ENCODE data around the gene SAMD13. TPM values are rescaled to one million over a fixed set of nuclear protein-coding genes. Genes with fewer than 3 reads are reported as not detected.

Gene SAMD13
- total RNA-seq, 1 donor from 2014 or later, result 14.3 TPM

DNA sequence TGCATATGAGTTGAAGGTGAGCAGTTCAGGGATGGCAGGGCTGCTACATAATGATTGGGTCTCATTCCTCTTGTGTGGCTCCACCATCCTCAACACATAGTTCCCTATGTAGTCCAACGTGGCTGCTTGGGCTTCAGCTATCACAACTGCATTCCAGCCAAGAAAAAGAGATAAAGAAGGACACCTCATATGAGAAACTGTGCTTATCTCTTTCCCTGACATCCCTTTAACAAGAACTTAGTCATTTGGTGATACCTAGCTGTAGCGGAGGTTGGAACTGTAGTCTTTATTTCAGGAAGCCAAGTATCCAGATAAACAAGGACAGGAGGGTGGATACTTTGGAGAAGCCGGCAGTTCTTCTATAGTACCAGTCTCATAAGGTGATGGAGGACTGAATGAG, 54.0 kb downstream of the SAMD13 start:
- Mint-ChIP-seq H3K4me3 (ENCODE audit: low read depth) (no peak overlapping the region), H3K4me1 (ENCODE audit: low read depth) (peaks cover 3% of the 10 kb centered on the region), H3K9me3 (ENCODE audit: low read depth) (peaks cover 10% of the 10 kb centered on the region), H3K36me3 (ENCODE audit: insufficient read depth) (peaks cover 14% of the 10 kb centered on the region), H3K27ac (no peak overlapping the region), H3K27me3 (no peaks in the 10 kb centered on the region)
- DNase-seq (ENCODE audit: low spot score, unreplicated experiment), result no peak
- TF ChIP-seq, protein P1, sequence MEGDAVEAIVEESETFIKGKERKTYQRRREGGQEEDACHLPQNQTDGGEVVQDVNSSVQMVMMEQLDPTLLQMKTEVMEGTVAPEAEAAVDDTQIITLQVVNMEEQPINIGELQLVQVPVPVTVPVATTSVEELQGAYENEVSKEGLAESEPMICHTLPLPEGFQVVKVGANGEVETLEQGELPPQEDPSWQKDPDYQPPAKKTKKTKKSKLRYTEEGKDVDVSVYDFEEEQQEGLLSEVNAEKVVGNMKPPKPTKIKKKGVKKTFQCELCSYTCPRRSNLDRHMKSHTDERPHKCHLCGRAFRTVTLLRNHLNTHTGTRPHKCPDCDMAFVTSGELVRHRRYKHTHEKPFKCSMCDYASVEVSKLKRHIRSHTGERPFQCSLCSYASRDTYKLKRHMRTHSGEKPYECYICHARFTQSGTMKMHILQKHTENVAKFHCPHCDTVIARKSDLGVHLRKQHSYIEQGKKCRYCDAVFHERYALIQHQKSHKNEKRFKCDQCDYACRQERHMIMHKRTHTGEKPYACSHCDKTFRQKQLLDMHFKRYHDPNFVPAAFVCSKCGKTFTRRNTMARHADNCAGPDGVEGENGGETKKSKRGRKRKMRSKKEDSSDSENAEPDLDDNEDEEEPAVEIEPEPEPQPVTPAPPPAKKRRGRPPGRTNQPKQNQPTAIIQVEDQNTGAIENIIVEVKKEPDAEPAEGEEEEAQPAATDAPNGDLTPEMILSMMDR (IDR thresholded peaks at IDR 0.05; ENCODE audit: unreplicated experiment), result no peak

DNA sequence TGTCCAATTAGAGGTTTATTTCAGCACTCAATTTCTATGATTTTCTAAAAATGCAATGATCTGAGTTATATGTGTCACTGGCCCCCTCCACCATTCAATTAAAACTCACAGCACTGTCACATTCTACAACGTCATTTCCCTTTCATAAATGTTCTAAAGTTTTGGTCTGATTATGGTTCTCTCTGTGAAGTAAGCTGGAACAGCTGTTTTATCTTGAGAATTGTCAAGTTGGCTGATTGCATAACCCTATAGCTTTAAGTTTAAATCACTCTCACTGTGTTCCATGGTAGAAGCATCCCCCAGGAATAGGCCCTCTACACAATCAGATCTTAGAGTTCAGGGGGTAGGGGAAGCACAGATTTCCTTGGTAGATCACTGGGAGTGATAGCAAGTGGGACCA, 55.4 kb downstream of the SAMD13 start:
- Mint-ChIP-seq H3K4me1 (ENCODE audit: low read depth) (peaks cover 3% of the 10 kb centered on the region), H3K27me3 (no peaks in the 10 kb centered on the region), H3K36me3 (ENCODE audit: insufficient read depth) (peaks cover 8% of the 10 kb centered on the region), H3K27ac (no peak overlapping the region), H3K9me3 (ENCODE audit: low read depth) (peaks cover 17% of the 10 kb centered on the region), H3K4me3 (ENCODE audit: low read depth) (no peak overlapping the region)
- TF ChIP-seq, protein P1 (IDR thresholded peaks at IDR 0.05; ENCODE audit: unreplicated experiment), result no peak
- no peak for DNase-seq (ENCODE audit: low spot score, unreplicated experiment)

DNA sequence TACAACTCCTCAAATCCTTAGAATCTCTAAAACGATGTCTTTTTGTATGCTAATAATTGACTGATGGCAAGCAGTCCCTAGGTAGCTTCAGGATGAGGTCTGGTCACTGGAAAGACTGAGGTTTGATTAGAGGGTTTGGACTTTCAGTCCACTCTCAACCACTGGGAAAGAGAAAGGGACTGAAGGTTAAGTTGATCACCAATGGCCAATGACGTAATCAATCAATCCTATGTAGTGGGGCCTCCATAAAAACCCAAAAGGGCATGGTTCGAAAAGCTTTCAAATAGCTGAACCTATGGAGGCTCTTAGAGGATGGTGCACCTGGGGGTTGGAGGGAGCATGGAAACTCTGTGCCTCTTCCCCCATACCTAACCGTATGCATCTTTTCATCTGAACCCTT, 57.2 kb downstream of the SAMD13 start:
- H3K36me3 Mint-ChIP-seq (ENCODE audit: insufficient read depth), result peaks cover 4% of the 10 kb centered on the region
- H3K4me1 Mint-ChIP-seq (ENCODE audit: low read depth), result peaks cover 3% of the 10 kb centered on the region
- DNase-seq (ENCODE audit: low spot score, unreplicated experiment), result no peak
- no peaks in the 10 kb centered on the region for H3K27me3 Mint-ChIP-seq
- TF ChIP-seq, protein P1 (IDR thresholded peaks at IDR 0.05; ENCODE audit: unreplicated experiment), result no peak
- no peak overlapping the region for H3K4me3 Mint-ChIP-seq (ENCODE audit: low read depth)
- no peak overlapping the region for H3K27ac Mint-ChIP-seq
- peaks cover 17% of the 10 kb centered on the region for H3K9me3 Mint-ChIP-seq (ENCODE audit: low read depth)

DNA sequence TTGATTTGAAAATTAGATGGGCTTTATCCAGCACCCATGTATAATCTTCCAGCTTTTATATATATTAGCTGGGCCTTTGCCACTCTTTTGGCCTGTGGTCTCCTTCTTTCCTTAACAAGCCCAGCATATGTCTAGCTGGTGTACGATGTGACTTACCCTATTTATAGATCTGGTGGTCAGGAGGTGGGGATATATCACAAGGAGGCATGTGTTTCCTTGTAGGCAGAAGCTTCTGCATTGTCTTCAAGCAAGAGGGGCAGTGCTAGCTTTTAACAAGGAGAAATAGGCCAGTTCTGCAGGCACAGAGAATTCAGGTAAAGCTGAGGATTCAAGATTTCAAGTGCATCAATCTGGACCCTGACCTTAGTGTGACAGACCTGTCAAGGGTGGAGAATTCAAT, 58.8 kb downstream of the SAMD13 start:
- H3K9me3 Mint-ChIP-seq (ENCODE audit: low read depth), result peaks cover 17% of the 10 kb centered on the region
- peaks cover 4% of the 10 kb centered on the region for H3K36me3 Mint-ChIP-seq (ENCODE audit: insufficient read depth)
- no peak overlapping the region for H3K4me3 Mint-ChIP-seq (ENCODE audit: low read depth)
- no peak for DNase-seq (ENCODE audit: low spot score, unreplicated experiment)
- H3K4me1 Mint-ChIP-seq (ENCODE audit: low read depth), result peaks cover 3% of the 10 kb centered on the region
- H3K27me3 Mint-ChIP-seq, result no peaks in the 10 kb centered on the region
- H3K27ac Mint-ChIP-seq, result no peak overlapping the region
- TF ChIP-seq, protein P1 (IDR thresholded peaks at IDR 0.05; ENCODE audit: unreplicated experiment), result no peak

DNA sequence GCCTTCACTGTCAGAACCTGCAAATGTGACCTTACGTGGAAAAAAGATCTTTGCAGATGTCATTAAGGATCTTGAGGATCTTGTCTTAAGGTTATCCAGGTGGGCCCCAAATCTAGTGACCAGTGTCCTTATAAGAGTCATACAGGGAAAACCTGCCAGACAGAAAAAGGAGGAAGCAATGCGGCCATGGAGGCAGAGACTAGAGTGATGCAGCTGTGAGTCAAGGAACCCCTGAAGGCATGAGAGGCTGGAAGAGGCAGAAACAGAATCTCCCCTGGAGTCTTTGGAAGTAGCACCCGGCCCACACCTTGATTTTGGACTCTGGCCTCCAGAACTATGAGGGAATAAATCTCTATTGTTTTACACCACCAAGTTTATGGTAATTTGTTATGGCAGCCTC, 60.3 kb downstream of the SAMD13 start:
- Mint-ChIP-seq H3K4me1 (ENCODE audit: low read depth) (peaks cover 7% of the 10 kb centered on the region), H3K4me3 (ENCODE audit: low read depth) (no peak overlapping the region), H3K36me3 (ENCODE audit: insufficient read depth) (peaks cover 2% of the 10 kb centered on the region), H3K9me3 (ENCODE audit: low read depth) (peaks cover 13% of the 10 kb centered on the region), H3K27me3 (no peaks in the 10 kb centered on the region), H3K27ac (no peak overlapping the region)
- no peak for DNase-seq (ENCODE audit: low spot score, unreplicated experiment)
- TF ChIP-seq, protein P1 (IDR thresholded peaks at IDR 0.05; ENCODE audit: unreplicated experiment), result no peak

Measured in progenitor cell of endocrine pancreas (in vitro differentiated cells).